ENCODE results near the gene LYL1.

GRCh38 chr19:13133241-13133870 is 30.7 kb upstream of the LYL1 start:
- TF ChIP-seq CTCF (IDR thresholded peaks at IDR 0.05) (no peak), POLR2AphosphoS5 (IDR thresholded peaks at IDR 0.05; ENCODE audit: low read depth, low read length) (no peak), SIN3A (IDR thresholded peaks at IDR 0.05; ENCODE audit: borderline replicate concordance, insufficient read depth, low read depth, low read length) (no peak)
- TF ChIP-seq, protein P1, sequence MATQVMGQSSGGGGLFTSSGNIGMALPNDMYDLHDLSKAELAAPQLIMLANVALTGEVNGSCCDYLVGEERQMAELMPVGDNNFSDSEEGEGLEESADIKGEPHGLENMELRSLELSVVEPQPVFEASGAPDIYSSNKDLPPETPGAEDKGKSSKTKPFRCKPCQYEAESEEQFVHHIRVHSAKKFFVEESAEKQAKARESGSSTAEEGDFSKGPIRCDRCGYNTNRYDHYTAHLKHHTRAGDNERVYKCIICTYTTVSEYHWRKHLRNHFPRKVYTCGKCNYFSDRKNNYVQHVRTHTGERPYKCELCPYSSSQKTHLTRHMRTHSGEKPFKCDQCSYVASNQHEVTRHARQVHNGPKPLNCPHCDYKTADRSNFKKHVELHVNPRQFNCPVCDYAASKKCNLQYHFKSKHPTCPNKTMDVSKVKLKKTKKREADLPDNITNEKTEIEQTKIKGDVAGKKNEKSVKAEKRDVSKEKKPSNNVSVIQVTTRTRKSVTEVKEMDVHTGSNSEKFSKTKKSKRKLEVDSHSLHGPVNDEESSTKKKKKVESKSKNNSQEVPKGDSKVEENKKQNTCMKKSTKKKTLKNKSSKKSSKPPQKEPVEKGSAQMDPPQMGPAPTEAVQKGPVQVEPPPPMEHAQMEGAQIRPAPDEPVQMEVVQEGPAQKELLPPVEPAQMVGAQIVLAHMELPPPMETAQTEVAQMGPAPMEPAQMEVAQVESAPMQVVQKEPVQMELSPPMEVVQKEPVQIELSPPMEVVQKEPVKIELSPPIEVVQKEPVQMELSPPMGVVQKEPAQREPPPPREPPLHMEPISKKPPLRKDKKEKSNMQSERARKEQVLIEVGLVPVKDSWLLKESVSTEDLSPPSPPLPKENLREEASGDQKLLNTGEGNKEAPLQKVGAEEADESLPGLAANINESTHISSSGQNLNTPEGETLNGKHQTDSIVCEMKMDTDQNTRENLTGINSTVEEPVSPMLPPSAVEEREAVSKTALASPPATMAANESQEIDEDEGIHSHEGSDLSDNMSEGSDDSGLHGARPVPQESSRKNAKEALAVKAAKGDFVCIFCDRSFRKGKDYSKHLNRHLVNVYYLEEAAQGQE (IDR thresholded peaks at IDR 0.05; ENCODE audit: insufficient read depth in 1 of 2, low read depth in 2 of 2, low read length in 1 of 2): no peak
